ENCODE data around the gene NOL4L.

Gene NOL4L

GRCh38 chr20:32453467-32454163, 131.5 kb downstream of the NOL4L start:
- DNase-seq = no peak

GRCh38 chr20:32452776-32453466, 132.2 kb downstream of the NOL4L start:
- DNase-seq = no peak

- no peak for DNase-seq
Measured at GRCh38 chr20:32451682-32452461, 133.3 kb downstream of the NOL4L start.

GRCh38 chr20:32451340-32451681, 133.8 kb downstream of the NOL4L start:
- no peak for DNase-seq

GRCh38 chr20:32450484-32451061, 134.6 kb downstream of the NOL4L start:
- DNase-seq = no peak

GRCh38 chr20:32449890-32450401, 135.2 kb downstream of the NOL4L start:
- no peak for DNase-seq

- no peak for DNase-seq
Measured at GRCh38 chr20:32449057-32449889, 135.9 kb downstream of the NOL4L start.

GRCh38 chr20:32448306-32449056, 136.7 kb downstream of the NOL4L start:
- DNase-seq = no peak

GRCh38 chr20:32447136-32448027, 137.8 kb downstream of the NOL4L start:
- no peak for DNase-seq

- no peak for DNase-seq
Measured at GRCh38 chr20:32446301-32447100, 138.6 kb downstream of the NOL4L start.

GRCh38 chr20:32445539-32446273, 139.4 kb downstream of the NOL4L start:
- DNase-seq = no peak

GRCh38 chr20:32444474-32445220, 140.5 kb downstream of the NOL4L start:
- DNase-seq = no peak

GRCh38 chr20:32443386-32443974, 141.7 kb downstream of the NOL4L start:
- no peak for DNase-seq

GRCh38 chr20:32442630-32443373, 142.3 kb downstream of the NOL4L start:
- DNase-seq = no peak

GRCh38 chr20:32441638-32442037, 143.5 kb downstream of the NOL4L start:
- DNase-seq = no peak

- DNase-seq = no peak
Measured at GRCh38 chr20:32440758-32441078, 144.4 kb downstream of the NOL4L start.
